D721Med (cell line): ENCODE measurements around the gene FIG4.
"Not testable (repeated sequence)": the region's sequence is repeated elsewhere in the genome, so short reads cannot be mapped to it uniquely, and the experiment has no call there.

Experiments
- DNase-seq: peaks from one replicate; pipeline ENCODE4 v3.0.0; 2011; ENCODE audit warnings: low spot score; ENCODE audit not compliant: insufficient read length
- FAIRE-seq: peaks from 2 replicates; lab custom pipeline; 2011; peaks lifted over from hg19 to GRCh38; lab: Jason Lieb, UNC
- TF ChIP-seq, protein P1 (sequence below): IDR thresholded peaks from 2 replicates; pipeline ENCODE4 v1.5.1; 2012; ENCODE audit warnings: mild to moderate bottlenecking, control low read depth; ENCODE audit not compliant: insufficient read depth; ENCODE audit errors: missing control alignments

The FIG4 gene

DNA sequence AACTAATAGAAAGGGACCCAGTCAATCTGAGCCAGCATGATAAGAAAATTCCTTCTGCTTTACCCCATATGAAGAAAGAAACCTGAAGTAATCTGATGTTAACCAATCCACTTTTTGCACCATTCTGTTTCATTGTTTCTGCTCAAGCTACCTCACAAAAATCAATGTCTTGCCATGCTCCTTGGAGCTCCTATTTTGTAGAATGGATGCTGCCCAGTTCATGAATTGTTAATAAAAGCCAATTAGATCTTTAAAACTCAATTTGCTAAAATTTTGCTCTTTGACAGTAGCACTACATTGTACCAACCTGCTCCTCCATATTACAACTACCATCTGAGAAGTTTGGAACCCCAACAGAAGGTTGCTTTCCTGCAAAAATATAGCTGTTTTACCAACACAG, 170.8 kb downstream of the FIG4 start:
- no peak for FAIRE-seq
- no peak for DNase-seq
- TF ChIP-seq, protein P1, sequence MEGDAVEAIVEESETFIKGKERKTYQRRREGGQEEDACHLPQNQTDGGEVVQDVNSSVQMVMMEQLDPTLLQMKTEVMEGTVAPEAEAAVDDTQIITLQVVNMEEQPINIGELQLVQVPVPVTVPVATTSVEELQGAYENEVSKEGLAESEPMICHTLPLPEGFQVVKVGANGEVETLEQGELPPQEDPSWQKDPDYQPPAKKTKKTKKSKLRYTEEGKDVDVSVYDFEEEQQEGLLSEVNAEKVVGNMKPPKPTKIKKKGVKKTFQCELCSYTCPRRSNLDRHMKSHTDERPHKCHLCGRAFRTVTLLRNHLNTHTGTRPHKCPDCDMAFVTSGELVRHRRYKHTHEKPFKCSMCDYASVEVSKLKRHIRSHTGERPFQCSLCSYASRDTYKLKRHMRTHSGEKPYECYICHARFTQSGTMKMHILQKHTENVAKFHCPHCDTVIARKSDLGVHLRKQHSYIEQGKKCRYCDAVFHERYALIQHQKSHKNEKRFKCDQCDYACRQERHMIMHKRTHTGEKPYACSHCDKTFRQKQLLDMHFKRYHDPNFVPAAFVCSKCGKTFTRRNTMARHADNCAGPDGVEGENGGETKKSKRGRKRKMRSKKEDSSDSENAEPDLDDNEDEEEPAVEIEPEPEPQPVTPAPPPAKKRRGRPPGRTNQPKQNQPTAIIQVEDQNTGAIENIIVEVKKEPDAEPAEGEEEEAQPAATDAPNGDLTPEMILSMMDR = no peak

DNA sequence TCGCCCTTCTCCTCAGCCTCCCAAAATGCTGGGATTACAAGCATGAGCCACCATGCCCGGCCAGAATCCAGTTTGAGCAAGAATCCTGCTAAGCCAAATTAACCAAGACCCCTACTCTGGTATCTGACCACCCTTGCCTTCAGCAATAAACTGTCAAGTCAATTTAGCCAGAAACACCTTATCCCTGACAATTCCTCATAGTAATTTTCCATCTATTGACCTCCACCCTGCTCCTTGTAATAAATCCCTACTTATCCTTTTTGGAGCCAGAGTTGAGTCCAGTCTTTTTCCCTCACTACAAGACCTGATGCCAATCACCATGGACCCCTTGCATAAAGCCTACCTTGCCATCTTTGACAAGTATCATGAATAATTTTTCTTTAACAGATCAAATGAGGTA, 173.0 kb downstream of the FIG4 start:
- FAIRE-seq (no peak), DNase-seq (no peak)
- TF ChIP-seq, protein P1 = no peak

DNA sequence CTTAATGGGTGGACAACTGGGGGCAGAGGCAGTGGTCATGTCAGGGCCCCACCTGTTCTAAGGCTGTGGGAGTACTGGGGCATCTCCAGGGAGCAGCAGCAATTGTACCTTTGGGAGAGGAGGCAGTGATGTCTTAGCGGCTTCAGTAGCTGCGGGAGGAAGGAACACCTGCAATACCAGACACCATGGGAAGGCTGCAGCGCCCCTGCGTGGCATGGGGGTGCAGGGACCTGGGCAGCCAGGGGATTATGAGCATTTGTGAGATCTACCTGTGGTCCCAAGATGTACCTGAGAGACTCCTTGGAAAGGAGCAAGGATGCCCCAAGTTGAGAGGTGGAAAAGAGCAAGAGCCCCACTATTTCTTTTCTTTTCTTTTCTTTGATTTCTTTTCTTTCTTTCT, 174.9 kb downstream of the FIG4 start:
- FAIRE-seq = no peak
- TF ChIP-seq, protein P1 = peak; percentile 3
- DNase-seq = no peak

DNA sequence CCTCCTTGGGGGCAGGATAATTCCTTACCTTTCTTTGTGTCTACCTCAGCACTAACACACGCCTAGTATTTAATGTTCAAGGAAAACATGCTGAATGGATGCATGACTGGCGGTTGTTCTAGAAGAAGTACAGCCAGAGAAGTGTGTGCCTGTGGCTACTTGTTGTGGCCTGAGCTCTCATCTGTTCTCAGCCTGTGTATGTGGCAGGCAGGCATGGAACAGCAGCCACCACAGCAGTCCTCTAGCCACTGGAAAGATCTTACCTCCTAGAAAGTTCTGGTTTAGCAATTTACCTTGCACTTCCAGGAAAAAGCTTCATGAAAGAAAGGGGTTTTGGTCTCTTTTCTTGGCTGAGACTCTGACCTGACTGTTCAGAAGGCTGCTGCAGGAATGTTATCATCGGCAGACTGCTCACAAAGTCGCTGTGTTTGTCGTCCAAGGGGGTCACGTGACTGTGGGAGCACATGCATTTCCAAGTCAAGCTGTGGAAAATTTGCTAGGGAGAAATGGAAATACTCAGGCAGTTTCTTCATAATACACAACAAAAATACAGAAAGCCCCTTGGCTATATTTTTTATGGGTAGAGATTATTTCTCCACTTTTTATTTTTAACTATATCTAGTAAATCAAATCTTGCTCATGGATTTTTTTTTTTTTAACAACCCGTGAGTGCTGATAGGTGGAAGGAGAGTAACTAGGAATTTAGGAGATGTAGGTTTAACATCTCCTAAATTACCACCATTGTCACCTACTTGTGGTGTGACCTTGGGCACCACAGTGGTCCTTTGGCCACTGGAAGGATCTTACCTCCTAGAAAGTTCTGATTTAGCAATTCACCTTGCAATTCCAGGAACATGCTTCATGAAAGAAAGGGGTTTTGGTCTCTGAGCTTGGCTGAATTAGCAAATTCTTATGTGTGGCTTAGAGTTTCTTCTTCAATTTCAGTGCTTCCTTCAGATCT, 176.2 kb downstream of the FIG4 start:
- FAIRE-seq (no peak), DNase-seq (no peak)
- TF ChIP-seq, protein P1 = no peak

DNA sequence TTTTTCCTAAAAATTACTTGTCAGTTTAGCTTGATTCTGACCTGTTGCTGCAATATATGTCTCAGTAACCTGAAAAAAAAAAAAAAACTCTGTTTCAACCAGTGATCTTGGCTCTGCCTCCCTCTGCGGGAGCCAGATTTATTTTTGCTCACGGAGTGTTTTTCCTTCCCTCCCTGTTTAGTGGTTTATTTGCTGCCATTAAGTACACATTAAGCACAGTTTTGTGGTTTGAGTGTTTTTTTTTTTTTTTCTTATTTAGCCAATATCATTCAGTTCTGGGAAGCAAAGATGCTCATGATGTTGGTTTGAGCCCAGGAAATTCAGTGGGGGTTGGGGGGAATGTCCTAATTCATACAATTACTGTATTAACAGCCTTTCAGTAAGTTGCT, 176.9 kb downstream of the FIG4 start:
- FAIRE-seq (no peak), DNase-seq (no peak)
- TF ChIP-seq, protein P1 = no peak

DNA sequence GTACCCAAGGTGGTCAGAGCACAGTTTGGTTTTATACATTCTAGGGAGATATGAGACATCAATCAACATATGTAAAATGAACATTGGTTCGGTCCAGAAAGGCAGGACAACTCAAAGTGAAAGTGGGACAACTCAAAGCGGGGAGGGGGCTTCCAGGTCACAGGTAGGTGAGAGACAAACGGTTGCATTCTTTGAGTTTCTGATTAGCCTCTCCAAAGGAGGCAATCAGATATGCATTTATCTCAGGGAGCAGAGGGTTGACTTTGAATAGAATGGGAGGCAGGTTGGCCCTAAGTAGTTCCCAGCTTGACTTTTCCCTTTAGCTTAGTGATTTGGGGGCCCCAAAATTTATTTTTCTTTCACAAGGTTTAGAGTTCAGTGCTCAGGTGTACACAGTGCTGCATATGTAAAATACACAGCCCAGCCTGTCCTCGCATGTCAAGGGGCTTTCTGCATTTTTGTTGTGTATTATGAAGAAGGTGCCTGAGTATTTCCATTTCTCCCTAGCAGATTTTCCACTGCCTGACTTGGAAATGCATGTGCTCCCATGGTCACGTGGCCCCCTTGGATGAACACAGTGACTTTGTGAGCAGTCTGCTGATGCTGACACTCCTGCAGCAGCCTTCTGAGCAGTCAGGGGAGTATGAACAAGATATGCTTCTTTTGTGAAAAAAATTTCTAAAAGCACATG, 178.4 kb downstream of the FIG4 start:
- DNase-seq, FAIRE-seq: not testable (repeated sequence)

DNA sequence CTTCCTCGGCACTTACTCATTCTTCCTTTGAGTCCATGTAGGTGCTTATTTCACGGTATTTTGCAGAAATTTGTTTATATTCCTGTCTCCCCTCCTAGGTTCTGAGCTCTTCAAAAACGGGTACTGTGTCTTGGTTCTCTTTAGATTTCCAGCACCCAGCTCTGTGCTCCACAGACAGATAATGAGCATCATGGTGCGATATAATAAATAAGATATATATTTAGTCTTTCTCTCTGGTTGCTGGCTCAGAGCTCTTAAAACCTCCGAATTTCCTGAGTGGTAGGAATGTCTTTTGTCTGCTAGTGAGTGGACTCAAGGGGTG, 179.0 kb downstream of the FIG4 start:
- no peak for FAIRE-seq
- no peak for DNase-seq
- TF ChIP-seq, protein P1 = no peak
